ENCODE measurements around the gene ARHGAP1.

The ARHGAP1 gene

DNA sequence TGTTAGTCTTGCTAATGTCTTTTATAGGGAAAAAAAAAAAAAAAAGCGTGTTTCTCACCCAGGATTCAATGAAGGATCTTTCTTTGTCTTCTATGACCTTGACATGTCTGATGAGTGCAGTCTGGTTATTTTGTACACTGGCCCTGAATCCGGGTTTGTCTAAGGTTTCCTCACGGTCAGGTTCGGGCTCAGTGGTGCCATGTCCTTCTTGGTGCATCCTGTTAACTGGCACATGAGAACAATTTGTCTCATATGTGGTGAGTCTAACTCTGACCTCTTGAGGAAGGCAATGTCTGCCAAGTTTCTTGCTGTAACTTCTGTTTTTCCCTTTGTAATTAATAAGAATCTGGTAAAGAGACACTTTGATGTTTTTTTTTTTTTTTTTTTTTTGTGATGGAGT, 31.1 kb upstream of the ARHGAP1 start:
- TF ChIP-seq, protein P1, sequence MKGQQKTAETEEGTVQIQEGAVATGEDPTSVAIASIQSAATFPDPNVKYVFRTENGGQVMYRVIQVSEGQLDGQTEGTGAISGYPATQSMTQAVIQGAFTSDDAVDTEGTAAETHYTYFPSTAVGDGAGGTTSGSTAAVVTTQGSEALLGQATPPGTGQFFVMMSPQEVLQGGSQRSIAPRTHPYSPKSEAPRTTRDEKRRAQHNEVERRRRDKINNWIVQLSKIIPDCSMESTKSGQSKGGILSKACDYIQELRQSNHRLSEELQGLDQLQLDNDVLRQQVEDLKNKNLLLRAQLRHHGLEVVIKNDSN (IDR thresholded peaks at IDR 0.05) = no peak

DNA sequence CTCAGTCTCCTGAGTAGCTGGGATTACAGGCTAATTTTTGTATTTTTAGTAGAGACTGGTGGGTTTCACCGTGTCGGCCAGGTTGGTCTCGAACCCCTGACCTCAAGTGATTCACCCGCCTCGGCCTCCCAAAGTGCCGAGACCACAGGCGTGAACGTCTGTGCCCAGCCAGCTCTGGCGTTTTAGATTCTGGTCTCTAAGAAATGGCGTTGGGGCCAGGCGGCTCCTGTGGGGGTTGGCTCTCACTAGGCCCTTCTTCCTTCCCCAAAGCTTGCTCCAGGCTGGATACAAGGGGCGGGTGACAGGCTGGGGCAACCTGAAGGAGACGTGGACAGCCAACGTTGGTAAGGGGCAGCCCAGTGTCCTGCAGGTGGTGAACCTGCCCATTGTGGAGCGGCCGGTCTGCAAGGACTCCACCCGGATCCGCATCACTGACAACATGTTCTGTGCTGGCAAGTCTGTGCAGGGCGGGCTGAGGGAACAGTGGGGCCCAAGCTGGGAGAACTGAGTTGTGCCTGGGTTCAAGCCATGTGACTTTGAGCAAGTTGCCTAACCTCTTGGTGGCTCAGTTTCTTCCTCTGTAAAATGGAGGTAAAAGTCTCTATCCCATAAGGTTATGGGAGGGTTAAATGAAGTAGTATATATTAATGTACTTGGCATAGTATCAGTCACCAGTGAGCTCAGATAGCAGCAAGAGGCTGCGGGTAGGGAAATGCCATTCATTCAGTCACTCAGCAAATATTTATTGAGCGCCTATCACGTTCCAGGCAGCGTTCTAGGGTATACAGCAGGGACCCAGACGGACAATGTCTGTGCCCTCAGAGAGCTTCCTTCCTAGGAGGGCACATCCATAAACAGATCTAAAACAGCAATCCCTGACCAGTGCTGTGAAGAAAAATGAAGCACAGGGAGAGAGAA, 28.9 kb upstream of the ARHGAP1 start:
- TF ChIP-seq, protein P1 (IDR thresholded peaks at IDR 0.05) = no peak
- TF ChIP-seq TEAD4 (IDR thresholded peaks at IDR 0.05) (no peak), FOXM1 (IDR thresholded peaks at IDR 0.05; ENCODE audit: borderline replicate concordance, low read depth) (no peak), CEBPB (IDR thresholded peaks at IDR 0.05) (no peak), ZBTB7A (IDR thresholded peaks at IDR 0.05; ENCODE audit: low read depth) (no peak), CREB1 (IDR thresholded peaks at IDR 0.05; ENCODE audit: low read depth) (no peak), EGR1 (IDR thresholded peaks at IDR 0.05) (no peak), NFIC (IDR thresholded peaks at IDR 0.05) (no peak)
- TF ChIP-seq, protein P2, sequence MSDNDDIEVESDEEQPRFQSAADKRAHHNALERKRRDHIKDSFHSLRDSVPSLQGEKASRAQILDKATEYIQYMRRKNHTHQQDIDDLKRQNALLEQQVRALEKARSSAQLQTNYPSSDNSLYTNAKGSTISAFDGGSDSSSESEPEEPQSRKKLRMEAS (IDR thresholded peaks at IDR 0.05) = no peak

DNA sequence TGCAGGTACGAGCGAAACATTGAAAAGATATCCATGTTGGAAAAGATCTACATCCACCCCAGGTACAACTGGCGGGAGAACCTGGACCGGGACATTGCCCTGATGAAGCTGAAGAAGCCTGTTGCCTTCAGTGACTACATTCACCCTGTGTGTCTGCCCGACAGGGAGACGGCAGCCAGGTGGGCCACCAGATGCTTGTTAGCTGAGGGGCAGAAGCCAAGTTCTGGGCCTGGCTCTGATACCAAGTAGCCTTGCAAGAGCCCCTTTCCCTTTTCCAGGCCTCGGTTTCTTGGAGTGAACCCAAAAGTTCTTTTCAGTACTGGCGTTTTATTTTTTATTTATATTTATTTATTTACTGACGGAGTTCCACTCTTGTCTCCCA, 28.2 kb upstream of the ARHGAP1 start:
- TF ChIP-seq NFIC (IDR thresholded peaks at IDR 0.05) (no peak), EGR1 (IDR thresholded peaks at IDR 0.05) (no peak), CEBPB (IDR thresholded peaks at IDR 0.05) (no peak), YY1 (IDR thresholded peaks at IDR 0.05; ENCODE audit: low read depth) (no peak)
- TF ChIP-seq, protein P2 (IDR thresholded peaks at IDR 0.05) = no peak
- TF ChIP-seq, protein P3, sequence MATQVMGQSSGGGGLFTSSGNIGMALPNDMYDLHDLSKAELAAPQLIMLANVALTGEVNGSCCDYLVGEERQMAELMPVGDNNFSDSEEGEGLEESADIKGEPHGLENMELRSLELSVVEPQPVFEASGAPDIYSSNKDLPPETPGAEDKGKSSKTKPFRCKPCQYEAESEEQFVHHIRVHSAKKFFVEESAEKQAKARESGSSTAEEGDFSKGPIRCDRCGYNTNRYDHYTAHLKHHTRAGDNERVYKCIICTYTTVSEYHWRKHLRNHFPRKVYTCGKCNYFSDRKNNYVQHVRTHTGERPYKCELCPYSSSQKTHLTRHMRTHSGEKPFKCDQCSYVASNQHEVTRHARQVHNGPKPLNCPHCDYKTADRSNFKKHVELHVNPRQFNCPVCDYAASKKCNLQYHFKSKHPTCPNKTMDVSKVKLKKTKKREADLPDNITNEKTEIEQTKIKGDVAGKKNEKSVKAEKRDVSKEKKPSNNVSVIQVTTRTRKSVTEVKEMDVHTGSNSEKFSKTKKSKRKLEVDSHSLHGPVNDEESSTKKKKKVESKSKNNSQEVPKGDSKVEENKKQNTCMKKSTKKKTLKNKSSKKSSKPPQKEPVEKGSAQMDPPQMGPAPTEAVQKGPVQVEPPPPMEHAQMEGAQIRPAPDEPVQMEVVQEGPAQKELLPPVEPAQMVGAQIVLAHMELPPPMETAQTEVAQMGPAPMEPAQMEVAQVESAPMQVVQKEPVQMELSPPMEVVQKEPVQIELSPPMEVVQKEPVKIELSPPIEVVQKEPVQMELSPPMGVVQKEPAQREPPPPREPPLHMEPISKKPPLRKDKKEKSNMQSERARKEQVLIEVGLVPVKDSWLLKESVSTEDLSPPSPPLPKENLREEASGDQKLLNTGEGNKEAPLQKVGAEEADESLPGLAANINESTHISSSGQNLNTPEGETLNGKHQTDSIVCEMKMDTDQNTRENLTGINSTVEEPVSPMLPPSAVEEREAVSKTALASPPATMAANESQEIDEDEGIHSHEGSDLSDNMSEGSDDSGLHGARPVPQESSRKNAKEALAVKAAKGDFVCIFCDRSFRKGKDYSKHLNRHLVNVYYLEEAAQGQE (IDR thresholded peaks at IDR 0.05; ENCODE audit: low read depth) = no peak

DNA sequence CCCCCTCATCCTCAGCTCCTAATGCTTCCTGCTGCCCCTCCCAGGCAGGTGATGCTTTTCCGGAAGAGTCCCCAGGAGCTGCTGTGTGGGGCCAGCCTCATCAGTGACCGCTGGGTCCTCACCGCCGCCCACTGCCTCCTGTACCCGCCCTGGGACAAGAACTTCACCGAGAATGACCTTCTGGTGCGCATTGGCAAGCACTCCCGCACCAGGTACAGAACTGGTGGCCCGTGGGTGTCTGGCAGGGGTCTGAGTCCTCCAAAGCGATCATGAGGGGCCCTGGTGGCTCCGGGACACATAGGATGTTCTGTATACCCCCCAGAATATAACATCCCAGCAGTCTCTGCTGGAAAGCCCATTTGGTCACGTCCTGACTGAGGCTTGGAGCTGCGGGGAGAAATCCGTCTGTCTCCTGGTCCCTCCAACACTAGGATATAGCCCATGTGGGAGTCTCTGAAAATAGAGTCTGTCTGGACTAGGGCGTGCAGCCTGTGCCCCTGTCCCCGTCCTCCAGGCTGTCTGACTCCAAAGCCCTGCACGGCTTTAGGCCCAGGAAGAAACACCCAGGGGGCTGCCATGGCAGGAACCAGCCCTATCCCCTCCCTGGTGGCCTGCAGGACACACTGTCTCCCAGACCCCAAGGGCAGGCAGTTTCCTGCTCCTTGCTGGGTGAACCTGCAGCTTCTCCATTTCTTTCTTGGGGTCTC, 27.7 kb upstream of the ARHGAP1 start:
- TF ChIP-seq, protein P1 (IDR thresholded peaks at IDR 0.05) = no peak
- TF ChIP-seq YY1 (IDR thresholded peaks at IDR 0.05; ENCODE audit: low read depth) = no peak
- no peak for TF ChIP-seq CREB1 (IDR thresholded peaks at IDR 0.05; ENCODE audit: low read depth)

DNA sequence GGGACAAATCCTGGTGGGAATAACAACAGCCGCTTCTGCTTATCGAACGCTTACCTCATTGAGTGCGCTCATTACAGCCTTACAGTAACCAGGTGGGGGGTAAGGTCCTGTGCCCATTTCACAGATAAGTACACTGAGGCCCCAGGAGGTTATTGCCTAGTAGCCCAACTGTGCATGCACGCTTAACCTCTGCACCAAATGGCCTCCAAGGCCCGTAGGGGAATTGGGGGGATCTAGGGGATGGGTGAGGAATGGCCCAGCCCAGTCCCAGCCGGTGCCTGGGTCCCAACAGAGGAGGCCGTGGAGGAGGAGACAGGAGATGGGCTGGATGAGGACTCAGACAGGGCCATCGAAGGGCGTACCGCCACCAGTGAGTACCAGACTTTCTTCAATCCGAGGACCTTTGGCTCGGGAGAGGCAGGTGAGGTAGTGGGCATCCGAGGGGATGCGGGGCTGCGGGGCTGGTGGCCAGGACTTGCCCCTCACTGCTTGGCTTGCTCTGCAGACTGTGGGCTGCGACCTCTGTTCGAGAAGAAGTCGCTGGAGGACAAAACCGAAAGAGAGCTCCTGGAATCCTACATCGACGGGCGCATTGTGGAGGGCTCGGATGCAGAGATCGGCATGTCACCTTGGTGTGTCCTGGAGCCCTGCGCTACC, 25.9 kb upstream of the ARHGAP1 start:
- TF ChIP-seq, protein P3 (IDR thresholded peaks at IDR 0.05; ENCODE audit: low read depth) = no peak
- TF ChIP-seq NFIC (IDR thresholded peaks at IDR 0.05) = no peak
- TF ChIP-seq, protein P1 (IDR thresholded peaks at IDR 0.05) = no peak
- no peak for TF ChIP-seq YY1 (IDR thresholded peaks at IDR 0.05; ENCODE audit: low read depth)
- no peak for TF ChIP-seq TEAD4 (IDR thresholded peaks at IDR 0.05)
- no peak for TF ChIP-seq CEBPB (IDR thresholded peaks at IDR 0.05)
- TF ChIP-seq, protein P2 (IDR thresholded peaks at IDR 0.05) = no peak
- TF ChIP-seq ZBTB7A (IDR thresholded peaks at IDR 0.05; ENCODE audit: low read depth) = no peak
- TF ChIP-seq FOXM1 (IDR thresholded peaks at IDR 0.05; ENCODE audit: borderline replicate concordance, low read depth) = no peak
- TF ChIP-seq EGR1 (IDR thresholded peaks at IDR 0.05) = no peak
- no peak for TF ChIP-seq TCF12 (IDR thresholded peaks at IDR 0.05; ENCODE audit: low read depth)
- no peak for TF ChIP-seq CREB1 (IDR thresholded peaks at IDR 0.05; ENCODE audit: low read depth)
- TF ChIP-seq RAD21 (IDR thresholded peaks at IDR 0.05; ENCODE audit: low read depth) = no peak
- TF ChIP-seq EP300 (IDR thresholded peaks at IDR 0.05; ENCODE audit: borderline replicate concordance) = no peak
- no peak for TF ChIP-seq TAF1 (IDR thresholded peaks at IDR 0.05; ENCODE audit: low read depth)
